ENCODE measurements around the gene MTMR6.
"Not testable (repeated sequence)": the region's sequence is repeated elsewhere in the genome, so short reads cannot be mapped to it uniquely, and the experiment has no call there.

DNA sequence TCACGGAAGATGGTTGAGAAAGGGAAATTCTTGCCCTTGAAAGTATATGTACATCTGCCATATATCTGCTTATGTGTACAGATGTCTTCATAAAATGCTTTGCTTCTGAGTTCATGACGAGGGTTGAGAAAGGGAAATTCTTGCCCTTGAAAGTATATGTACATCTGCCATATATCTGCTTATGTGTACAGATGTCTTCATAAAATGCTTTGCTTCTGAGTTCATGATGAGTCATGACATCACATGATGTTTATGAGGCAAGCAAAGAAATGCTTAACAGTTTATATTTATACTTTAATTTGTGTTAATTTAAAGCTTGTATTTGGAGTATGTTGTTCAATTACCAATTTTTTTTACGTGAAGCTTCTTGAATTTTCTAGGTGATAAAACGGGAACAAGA, 31.7 kb upstream of the MTMR6 start:
- not testable (repeated sequence) for TF ChIP-seq CTCF, EP300, POLR2A (IDR thresholded peaks at IDR 0.05)

Data from tibial nerve (tissue), 4 donors.